Activated CD4-positive, alpha-beta T cell treated with anti-CD3 and anti-CD28 coated beads, Interleukin-2, amount 50 U/mL, for 1 hour (primary cell): ENCODE measurements around the gene XPR1.
"Not testable (repeated sequence)": the region's sequence is repeated elsewhere in the genome, so short reads cannot be mapped to it uniquely, and the experiment has no call there.

Source experiments
- DNase-seq: peaks from one replicate; pipeline ENCODE4 v3.0.0-alpha.2; 2020

XPR1 gene

GRCh38 chr1:180724055-180724454, 92.2 kb downstream of the XPR1 start:
- no peak for DNase-seq

GRCh38 chr1:180726024-180726423, 94.2 kb downstream of the XPR1 start:
- DNase-seq = not testable (repeated sequence)

GRCh38 chr1:180727751-180728150, 95.9 kb downstream of the XPR1 start:
- DNase-seq = not testable (repeated sequence)

GRCh38 chr1:180728472-180729106, 96.8 kb downstream of the XPR1 start:
- DNase-seq = no peak

- no peak for DNase-seq
Measured at GRCh38 chr1:180731131-180731530, 99.3 kb downstream of the XPR1 start.

GRCh38 chr1:180732866-180733265, 101.0 kb downstream of the XPR1 start:
- DNase-seq = no peak

- no peak for DNase-seq
Measured at GRCh38 chr1:180734366-180734765, 102.5 kb downstream of the XPR1 start.

GRCh38 chr1:180742663-180743062, 110.8 kb downstream of the XPR1 start:
- DNase-seq = no peak

- no peak for DNase-seq
Measured at GRCh38 chr1:180743868-180744267, 112.0 kb downstream of the XPR1 start.

GRCh38 chr1:180745098-180745497, 113.3 kb downstream of the XPR1 start:
- no peak for DNase-seq

GRCh38 chr1:180751921-180752320, 120.1 kb downstream of the XPR1 start:
- no peak for DNase-seq

GRCh38 chr1:180754453-180754852, 122.6 kb downstream of the XPR1 start:
- DNase-seq = no peak

- DNase-seq = no peak
Measured at GRCh38 chr1:180757657-180758056, 125.8 kb downstream of the XPR1 start.

GRCh38 chr1:180762796-180763195, 131.0 kb downstream of the XPR1 start:
- no peak for DNase-seq

GRCh38 chr1:180765151-180765550, 133.3 kb downstream of the XPR1 start:
- no peak for DNase-seq

GRCh38 chr1:180769889-180770288, 138.1 kb downstream of the XPR1 start:
- DNase-seq = no peak

GRCh38 chr1:180773210-180773865, 141.5 kb downstream of the XPR1 start:
- no peak for DNase-seq

- no peak for DNase-seq
Measured at GRCh38 chr1:180775801-180776200, 144.0 kb downstream of the XPR1 start.

- DNase-seq = no peak
Measured at GRCh38 chr1:180777072-180777689, 145.4 kb downstream of the XPR1 start.

GRCh38 chr1:180778782-180779398, 147.1 kb downstream of the XPR1 start:
- no peak for DNase-seq

- DNase-seq = no peak
Measured at GRCh38 chr1:180779584-180779983, 147.8 kb downstream of the XPR1 start.

- no peak for DNase-seq
Measured at GRCh38 chr1:180781718-180782117, 149.9 kb downstream of the XPR1 start.

- no peak for DNase-seq
Measured at GRCh38 chr1:180785291-180785690, 153.5 kb downstream of the XPR1 start.

- no peak for DNase-seq
Measured at GRCh38 chr1:180785887-180786286, 154.1 kb downstream of the XPR1 start.
